HepG2 (cell line): Measurements from ENCODE around the gene POLG2. TPM values are rescaled to one million over a fixed set of nuclear protein-coding genes. Genes with fewer than 3 reads are reported as not detected.
A peak's percentile ranks its signal among the peaks of the same experiment; 100 is the strongest.

Experiments used
- ATAC-seq: fragments of 200-7000 bp; cut with Tn5 transposase; 3 replicates; pipeline ENCODE4 v1.9.1; 2020; ENCODE audit warnings: mild to moderate bottlenecking, moderate library complexity
- BruUV-seq: library from RNA; stranded (reverse); fragments of 400-500 nt; replicated peaks from 2 replicates; lab custom pipeline; 2021; lab: Mats Ljungman, UMichigan
- CTCF ChIA-PET: fragments of 300-600 bp; formaldehyde crosslinking; extraction: SDS; loops from one replicate; lab custom pipeline; 2021; ENCODE audit warnings: low total read pairs, inconsistent platforms, low intra/inter-chr PET ratio; lab: Yijun Ruan, JAX
- POLR2A ChIA-PET: fragments of 350-600 bp; sonication (Branson Sonifier 250); formaldehyde crosslinking; loops from one replicate; lab custom pipeline; 2020; ENCODE audit warnings: antibody characterized with exemption, inconsistent platforms; lab: Yijun Ruan, JAX
- DNase-seq: peaks from one replicate; pipeline ENCODE4 v3.0.0-alpha.2; 2015; ENCODE audit warnings: low spot score
- FAIRE-seq: peaks from 3 replicates; lab custom pipeline; 2011; peaks lifted over from hg19 to GRCh38; lab: Jason Lieb, UNC
- H2AFZ ChIP-seq: one replicate; pipeline ENCODE4 v1.6.1; 2011; ENCODE audit warnings: low read length, inconsistent platforms
- H3K27ac ChIP-seq: fragments of 300-600 bp; 3 replicates; pipeline ENCODE4 v1.8.0; 2011; ENCODE audit warnings: mixed run types, mild to moderate bottlenecking, mixed read lengths, low read length, inconsistent platforms; ENCODE audit not compliant: insufficient read depth; ENCODE audit errors: extremely low read length
- H3K27me3 ChIP-seq, 2 experiments: fragments of 200-600 bp in 1 of 2; 2 replicates in 1 of 2; 3 replicates in 1 of 2; pipeline versions ENCODE4 v1.6.0 to v1.8.0; 2011; ENCODE audit warnings: low read length in 2 of 2, mild to moderate bottlenecking in 2 of 2, moderate library complexity in 2 of 2, inconsistent platforms in 1 of 2; ENCODE audit not compliant: insufficient read depth in 2 of 2, control insufficient read depth in 1 of 2
- H3K36me3 ChIP-seq, 2 experiments: fragments of 200-600 bp in 1 of 2; replicated peaks in 1 of 2; 2 replicates in 1 of 2; 3 replicates in 1 of 2; pipeline versions ENCODE4 v1.5.1 to v1.8.0; 2011; ENCODE audit warnings: low read length in 2 of 2, inconsistent platforms in 1 of 2; ENCODE audit not compliant: insufficient read depth in 2 of 2, control insufficient read depth in 1 of 2
- H3K4me1 ChIP-seq: 2 replicates; pipeline ENCODE4 v1.5.1; 2012; ENCODE audit warnings: low read length, inconsistent platforms; ENCODE audit not compliant: insufficient read depth
- H3K4me2 ChIP-seq: 2 replicates; pipeline ENCODE4 v1.6.0; 2011; ENCODE audit warnings: low read depth, low read length, inconsistent platforms
- H3K4me3 ChIP-seq, 3 experiments: fragments of 200-600 bp in 1 of 3; sonication (generic), shearing (Covaris generic) in 1 of 3; replicated peaks in 1 of 3; 2 replicates each; pipeline ENCODE4 v1.5.1; 2011 to 2016; ENCODE audit warnings: low read length in 3 of 3, inconsistent platforms in 2 of 3, low read depth in 2 of 3, mild to moderate bottlenecking in 2 of 3, control low read depth in 1 of 3, mixed read lengths in 1 of 3; ENCODE audit not compliant: insufficient read depth in 1 of 3
- H3K79me2 ChIP-seq: one replicate; pipeline ENCODE4 v1.6.1; 2011; ENCODE audit warnings: low read length, inconsistent platforms; ENCODE audit not compliant: insufficient read depth
- H3K9ac ChIP-seq: 2 replicates; pipeline ENCODE4 v1.6.0; 2011; ENCODE audit warnings: mild to moderate bottlenecking, low read depth, low read length, inconsistent platforms; ENCODE audit not compliant: insufficient read depth
- H3K9me3 ChIP-seq: 2 replicates; pipeline ENCODE4 v1.5.1; 2012; ENCODE audit warnings: mild to moderate bottlenecking, low read length
- H4K20me1 ChIP-seq: 2 replicates; pipeline ENCODE4 v1.6.0; 2011; ENCODE audit warnings: inconsistent platforms, mild to moderate bottlenecking, low read length, moderate library complexity; ENCODE audit not compliant: insufficient read depth
- AKAP8 ChIP-seq: sonication (generic); formaldehyde crosslinking; IDR thresholded peaks from 2 replicates; pipeline ENCODE4 v1.5.1; 2020; ENCODE audit warnings: mild to moderate bottlenecking, missing genetic modification reagents
- ATF6 ChIP-seq: sonication (generic); formaldehyde crosslinking; conservative IDR thresholded peaks from 2 replicates; pipeline ENCODE4 v1.4.0; 2020; ENCODE audit warnings: missing genetic modification reagents
- BCL3 ChIP-seq: sonication (generic); formaldehyde crosslinking; IDR thresholded peaks from 2 replicates; pipeline ENCODE4 v1.5.1; 2020; ENCODE audit warnings: mild to moderate bottlenecking, missing genetic modification reagents, moderate library complexity
- HNF4G ChIP-seq, 2 experiments: sonication (generic) in 1 of 2; formaldehyde crosslinking in 1 of 2; IDR thresholded peaks; 2 replicates each; pipeline versions ENCODE4 v1.4.0 to v1.6.1; 2011 to 2020; ENCODE audit warnings: borderline replicate concordance in 2 of 2, low read depth in 2 of 2, mild to moderate bottlenecking in 2 of 2, low read length in 1 of 2, missing genetic modification reagents in 1 of 2, moderate library complexity in 1 of 2
- KDM6A ChIP-seq: IDR thresholded peaks from 2 replicates; pipeline ENCODE4 v1.6.1; 2016; ENCODE audit warnings: low read depth
- MYC ChIP-seq: sonication (generic); formaldehyde crosslinking; IDR thresholded peaks from 2 replicates; pipeline ENCODE4 v1.9.0; 2021; ENCODE audit warnings: missing genetic modification reagents, borderline replicate concordance
- SKIL ChIP-seq: sonication (generic); formaldehyde crosslinking; IDR thresholded peaks from 2 replicates; pipeline ENCODE4 v1.8.0; 2022; ENCODE audit warnings: missing genetic modification reagents, mild to moderate bottlenecking, moderate library complexity, borderline replicate concordance
- ZFYVE20 ChIP-seq: sonication (generic); formaldehyde crosslinking; IDR thresholded peaks from 2 replicates; pipeline ENCODE4 v1.8.0; 2023; ENCODE audit warnings: low read depth, mild to moderate bottlenecking, moderate library complexity, missing genetic modification reagents, borderline replicate concordance
- ZNF224 ChIP-seq: sonication (generic); formaldehyde crosslinking; IDR thresholded peaks from 2 replicates; pipeline ENCODE4 v1.5.0; 2020; ENCODE audit warnings: mild to moderate bottlenecking, missing genetic modification reagents
- ZNF687 ChIP-seq: sonication (generic); formaldehyde crosslinking; IDR thresholded peaks from 2 replicates; pipeline ENCODE4 v1.5.1; 2020; ENCODE audit warnings: mild to moderate bottlenecking, missing genetic modification reagents, moderate library complexity
- ZSCAN9 ChIP-seq: IDR thresholded peaks from 2 replicates; pipeline ENCODE4 v1.6.1; 2016; ENCODE audit warnings: borderline replicate concordance
- WGBS: methylation state at CpG from one replicate; pipeline ENCODE4 v1.1.6; 2017; ENCODE audit warnings: low lambda C conversion rate; 5-methylcytosine and 5-hydroxymethylcytosine counted together
- in situ Hi-C: cut with HindIII; loops from 2 replicates; pipeline ENCODE4 v1.10.0; 2017; ENCODE audit warnings: low pct_unique_long_range_greater_than_20kb; ENCODE audit not compliant: extremely low pct_ligation_motif_present
- intact Hi-C: fragments of 100-400 bp; cut with micrococcal nuclease; formaldehyde crosslinking; loops from one replicate; pipeline ENCODE4 v1.10.0; 2022; ENCODE audit not compliant: unreplicated experiment
- polyA plus RNA-seq, 8 experiments: library from polyadenylated mRNA; depleted of rRNA in 3 of 8; stranded (reverse) in 7 of 8; unstranded in 1 of 8; fragments of >200 nt; fragmentation: Illumina TruSeq in 4 of 8; extraction: Trizol in 4 of 8; gene quantifications; 2 replicates each; pipeline versions ENCODE4 v1.2.1 to v1.2.3, GENCODE V29; 2011 to 2016; ENCODE audit warnings: low read depth in 4 of 8, missing spikeins in 1 of 8, mixed read lengths in 1 of 8; ENCODE audit not compliant: insufficient read depth in 1 of 8
- total RNA-seq, 5 experiments: library from RNA; depleted of rRNA; stranded (reverse); fragments of >200 nt; fragmentation: Illumina TruSeq; extraction: Trizol; gene quantifications; 2 replicates each; pipeline ENCODE4 v1.2.3, GENCODE V29; 2016; ENCODE audit warnings: low read depth in 1 of 5

Gene POLG2
- total and polyA plus RNA-seq, 2 of the 13 experiments (the other 11 are each of a cell fraction or from before 2014, with no cell fraction given) = 21.1 to 25.5 TPM

- no peak overlapping the region for H2AFZ ChIP-seq
- ChIA-PET CTCF (no interaction called here), POLR2A (interaction anchor here (0.6 to 4.1 kb wide), 41 partner anchors 8 to 732 kb away, joined by 3 to 202 read pairs (median 4); partner anchors contain the start of genes CCDC47, DDX42, GNA13 and LRRC37A3)
- H3K4me2 ChIP-seq = peak overlapping the region; percentile 79
- peaks cover 67% of the 10 kb centered on the region for H3K79me2 ChIP-seq
- DNase-seq = peak; percentile 80
- BruUV-seq = TSS peak; percentile 45
- H3K9me3 ChIP-seq = no peaks in the 10 kb centered on the region
- peaks cover 55% of the 10 kb centered on the region for H3K4me1 ChIP-seq
- intact Hi-C loops (loop anchor here (1.0 to 5.0 kb wide), 2 partner anchors 8 to 157 kb away; partner anchors contain the start of genes POLG2 and SMURF2), in situ Hi-C loops (loop anchor here (10.0 kb wide), 1 partner anchor 661 kb away; the partner anchor contains the start of gene SMARCD2)
- WGBS = 2% methylated on average over 69 of the region's 76 CpGs
- H4K20me1 ChIP-seq = peaks cover 59% of the 10 kb centered on the region
- peaks cover 23 to 60% of the 10 kb centered on the region in 2 experiments for H3K36me3 ChIP-seq
- peak overlapping the region; percentile 94 to 100 (median 99) for H3K4me3 ChIP-seq
- peaks cover 0 to 3% of the 10 kb centered on the region in 2 experiments; a peak in 1 of 5 replicates for H3K27me3 ChIP-seq
- FAIRE-seq = no peak
- ATAC-seq = peak; percentile 59
- peak overlapping the region; percentile 100 for H3K9ac ChIP-seq
- peak overlapping the region; percentile 99 for H3K27ac ChIP-seq
- TF ChIP-seq SKIL (CRISPR knock-in tag) = no peak
- TF ChIP-seq ZFYVE20 (CRISPR knock-in tag) = no peak
- TF ChIP-seq KDM6A (CRISPR knock-in tag) = no peak; the same call in 1 of the 2 replicates
- TF ChIP-seq HNF4G (IDR thresholded peaks at IDR 0.05; ENCODE audit: borderline replicate concordance, low read depth, low read length) = no peak
- no peak for TF ChIP-seq HNF4G (CRISPR knock-in tag; IDR thresholded peaks at IDR 0.05; ENCODE audit: borderline replicate concordance, low read depth)
- TF ChIP-seq MYC (CRISPR knock-in tag) = peak; percentile 98
- TF ChIP-seq ZNF224 (CRISPR knock-in tag) = no peak
- 0 out of 2 replicates have a peak, but pooled peaks have one; percentile 15 for TF ChIP-seq AKAP8 (CRISPR knock-in tag)
- TF ChIP-seq ATF6 (CRISPR knock-in tag) = no peak
- TF ChIP-seq BCL3 (CRISPR knock-in tag) = peak; percentile 46; the same call in 1 of the 2 replicates
- peak; percentile 31; the same call in 1 of the 2 replicates for TF ChIP-seq ZSCAN9 (CRISPR knock-in tag)
- TF ChIP-seq ZNF687 (CRISPR knock-in tag) = peak; percentile 79
Measured at GRCh38 chr17:64505340-64506200, 8.7 kb upstream of the POLG2 start.
